ENCODE measurements around the gene MARK3. TPM values are rescaled to one million over a fixed set of nuclear protein-coding genes. Genes with fewer than 3 reads are reported as not detected.

Gene MARK3
- total RNA-seq, 1 donor from 2014 or later, result 124 TPM

GRCh38 chr14:103535081-103535890, 150.1 kb downstream of the MARK3 start:
- no peak overlapping the region for H3K4me3 ChIP-seq (ENCODE audit: insufficient read depth, low read depth, low read length)
- no peak for TF ChIP-seq EZH2 (IDR thresholded peaks at IDR 0.05; ENCODE audit: insufficient read depth, low read length)
- no peak for TF ChIP-seq CTCF (IDR thresholded peaks at IDR 0.05; ENCODE audit: insufficient read depth, low read depth, low read length)
- peaks cover 4% of the 10 kb centered on the region for H3K36me3 Mint-ChIP-seq (ENCODE audit: low read depth, unreplicated experiment)
- DNase-seq (ENCODE audit: low read depth) (no peak), FAIRE-seq (no peak)
- H3K36me3 ChIP-seq (ENCODE audit: insufficient read depth, low read length), result no peaks in the 10 kb centered on the region
- H3K4me1 ChIP-seq (ENCODE audit: insufficient read depth, low read length), result peaks cover 6% of the 10 kb centered on the region
- no peak overlapping the region for H3K27ac Mint-ChIP-seq (ENCODE audit: unreplicated experiment)
- H3K4me3 Mint-ChIP-seq (ENCODE audit: unreplicated experiment), result no peak overlapping the region
- H3K4me1 Mint-ChIP-seq (ENCODE audit: low read depth, unreplicated experiment), result peaks cover 8% of the 10 kb centered on the region
- no peaks in the 10 kb centered on the region for H3K27me3 Mint-ChIP-seq (ENCODE audit: low read depth, unreplicated experiment)
- H3K27ac ChIP-seq (ENCODE audit: low read depth, low read length), result no peak overlapping the region
- peaks cover 40% of the 10 kb centered on the region for H4K20me1 ChIP-seq (ENCODE audit: insufficient read depth, low read length)
- no peaks in the 10 kb centered on the region for H3K9me3 Mint-ChIP-seq (ENCODE audit: unreplicated experiment)
- no peaks in the 10 kb centered on the region for H3K27me3 ChIP-seq (ENCODE audit: insufficient read depth, low read length)
- H3K79me2 ChIP-seq (ENCODE audit: insufficient read depth, low read length), result peaks cover 25% of the 10 kb centered on the region
- no peaks in the 10 kb centered on the region for H3K9me3 ChIP-seq (ENCODE audit: insufficient read depth, low read depth, low read length)
- no peak overlapping the region for H2AFZ ChIP-seq (ENCODE audit: low read depth, low read length)
- H3K9ac ChIP-seq (ENCODE audit: low read length), result no peak overlapping the region
- no peak overlapping the region for H3K4me2 ChIP-seq (ENCODE audit: low read length)

- Mint-ChIP-seq H3K4me3 (ENCODE audit: unreplicated experiment) (no peak overlapping the region), H3K4me1 (ENCODE audit: low read depth, unreplicated experiment) (peaks cover 10% of the 10 kb centered on the region), H3K27me3 (ENCODE audit: low read depth, unreplicated experiment) (no peaks in the 10 kb centered on the region), H3K9me3 (ENCODE audit: unreplicated experiment) (no peaks in the 10 kb centered on the region), H3K36me3 (ENCODE audit: low read depth, unreplicated experiment) (peaks cover 2% of the 10 kb centered on the region), H3K27ac (ENCODE audit: unreplicated experiment) (no peak overlapping the region)
- Histone ChIP-seq H2AFZ (ENCODE audit: low read depth, low read length) (no peak overlapping the region), H3K4me1 (ENCODE audit: insufficient read depth, low read length) (peaks cover 12% of the 10 kb centered on the region), H3K4me3 (ENCODE audit: insufficient read depth, low read depth, low read length) (no peak overlapping the region), H3K27me3 (ENCODE audit: insufficient read depth, low read length) (no peaks in the 10 kb centered on the region), H4K20me1 (ENCODE audit: insufficient read depth, low read length) (peaks cover 32% of the 10 kb centered on the region), H3K36me3 (ENCODE audit: insufficient read depth, low read length) (no peaks in the 10 kb centered on the region), H3K79me2 (ENCODE audit: insufficient read depth, low read length) (peaks cover 17% of the 10 kb centered on the region), H3K9me3 (ENCODE audit: insufficient read depth, low read depth, low read length) (no peaks in the 10 kb centered on the region), H3K9ac (ENCODE audit: low read length) (no peak overlapping the region), H3K4me2 (ENCODE audit: low read length) (no peak overlapping the region), H3K27ac (ENCODE audit: low read depth, low read length) (no peak overlapping the region)
- FAIRE-seq (no peak), DNase-seq (ENCODE audit: low read depth) (no peak)
- TF ChIP-seq EZH2 (IDR thresholded peaks at IDR 0.05; ENCODE audit: insufficient read depth, low read length) (no peak), CTCF (IDR thresholded peaks at IDR 0.05; ENCODE audit: insufficient read depth, low read depth, low read length) (no peak)
Observed at GRCh38 chr14:103535891-103536565, 150.8 kb downstream of the MARK3 start.
